IPS-11a (cell line): ENCODE data around the gene SPARCL1.
"Not testable (repeated sequence)": the region's sequence is repeated elsewhere in the genome, so short reads cannot be mapped to it uniquely, and the experiment has no call there.

ENCODE experiments used
- H3K4me3 ChIP-seq: one replicate; pipeline ENCODE4 v1.5.1; 2013; ENCODE audit warnings: low read depth, low read length, control low read depth

SPARCL1 gene

GRCh38 chr4:87505862-87506261 is 23.3 kb downstream of the SPARCL1 start:
- H3K4me3 ChIP-seq = no peak overlapping the region

- H3K4me3 ChIP-seq = no peak overlapping the region
Observed at GRCh38 chr4:87502580-87503238, 26.5 kb downstream of the SPARCL1 start.

GRCh38 chr4:87500092-87500462 is 29.1 kb downstream of the SPARCL1 start:
- no peak overlapping the region for H3K4me3 ChIP-seq

GRCh38 chr4:87499403-87500091 is 29.6 kb downstream of the SPARCL1 start:
- no peak overlapping the region for H3K4me3 ChIP-seq

GRCh38 chr4:87498446-87498900 is 30.7 kb downstream of the SPARCL1 start:
- no peak overlapping the region for H3K4me3 ChIP-seq

- no peak overlapping the region for H3K4me3 ChIP-seq
Observed at GRCh38 chr4:87497578-87497977, 31.6 kb downstream of the SPARCL1 start.

GRCh38 chr4:87497159-87497558 is 32.0 kb downstream of the SPARCL1 start:
- no peak overlapping the region for H3K4me3 ChIP-seq

- no peak overlapping the region for H3K4me3 ChIP-seq
Observed at GRCh38 chr4:87493115-87493514, 36.1 kb downstream of the SPARCL1 start.

- H3K4me3 ChIP-seq = not testable (repeated sequence)
Observed at GRCh38 chr4:87491851-87492250, 37.3 kb downstream of the SPARCL1 start.

- no peak overlapping the region for H3K4me3 ChIP-seq
Observed at GRCh38 chr4:87491436-87491835, 37.7 kb downstream of the SPARCL1 start.

- no peak overlapping the region for H3K4me3 ChIP-seq
Observed at GRCh38 chr4:87490664-87491369, 38.4 kb downstream of the SPARCL1 start.

GRCh38 chr4:87489678-87490077 is 39.5 kb downstream of the SPARCL1 start:
- no peak overlapping the region for H3K4me3 ChIP-seq

GRCh38 chr4:87488666-87489065 is 40.5 kb downstream of the SPARCL1 start:
- not testable (repeated sequence) for H3K4me3 ChIP-seq

- not testable (repeated sequence) for H3K4me3 ChIP-seq
Observed at GRCh38 chr4:87483247-87483646, 45.9 kb downstream of the SPARCL1 start.

- no peak overlapping the region for H3K4me3 ChIP-seq
Observed at GRCh38 chr4:87481377-87481776, 47.8 kb downstream of the SPARCL1 start.

GRCh38 chr4:87478732-87479250 is 50.4 kb downstream of the SPARCL1 start:
- H3K4me3 ChIP-seq = no peak overlapping the region

GRCh38 chr4:87476934-87477333 is 52.2 kb downstream of the SPARCL1 start:
- H3K4me3 ChIP-seq = no peak overlapping the region

GRCh38 chr4:87469390-87469789 is 59.8 kb downstream of the SPARCL1 start:
- H3K4me3 ChIP-seq = no peak overlapping the region

- no peak overlapping the region for H3K4me3 ChIP-seq
Observed at GRCh38 chr4:87465739-87466366, 63.3 kb downstream of the SPARCL1 start.

- H3K4me3 ChIP-seq = no peak overlapping the region
Observed at GRCh38 chr4:87462102-87462501, 67.1 kb downstream of the SPARCL1 start.

- no peak overlapping the region for H3K4me3 ChIP-seq
Observed at GRCh38 chr4:87461281-87461700, 67.9 kb downstream of the SPARCL1 start.
